B cell (primary cell): Measurements from ENCODE around the gene ZNF142. TPM values are rescaled to one million over a fixed set of nuclear protein-coding genes. Genes with fewer than 3 reads are reported as not detected.

Experiments used
- ATAC-seq: fragments of 200-7000 bp; cut with Tn5 transposase; one replicate; pipeline ENCODE4 v1.10.0; 2021; ENCODE audit warnings: low read depth, mild to moderate bottlenecking, moderate number of reproducible peaks, moderate library complexity
- CTCF ChIA-PET: fragments of 350-600 bp; sonication (Branson Sonifier 250); formaldehyde crosslinking; loops from one replicate; lab custom pipeline; 2021; ENCODE audit warnings: antibody characterized with exemption, inconsistent platforms; lab: Charles Lee
- POLR2A ChIA-PET: fragments of 350-600 bp; sonication (Branson Sonifier 250); formaldehyde crosslinking; loops from one replicate; lab custom pipeline; 2021; ENCODE audit warnings: antibody characterized with exemption; lab: Charles Lee
- DNase-seq: peaks from one replicate; pipeline ENCODE4 v3.0.0; 2013
- H2AFZ ChIP-seq: 2 replicates; pipeline ENCODE4 v1.6.1; 2012; ENCODE audit warnings: mild to moderate bottlenecking, low read depth, low read length; ENCODE audit not compliant: insufficient read depth, poor library complexity, severe bottlenecking
- H3K27ac ChIP-seq, 2 donors: 1 replicate in 1 of 2; 2 replicates in 1 of 2; pipeline ENCODE4 v1.5.1; 2012 to 2013; ENCODE audit warnings: low read length in 2 of 2, mild to moderate bottlenecking in 2 of 2, moderate library complexity in 1 of 2
- H3K27me3 ChIP-seq, 4 experiments: fragments of 200-600 bp in 1 of 4; sonication (generic) in 1 of 4; replicated peaks in 1 of 4; 1 replicate in 2 of 4; 2 replicates in 2 of 4; pipeline versions ENCODE4 v1.6.1 to v1.7.0; 2013 to 2016; ENCODE audit warnings: low read length in 3 of 4, mild to moderate bottlenecking in 2 of 4, mixed read lengths in 1 of 4, moderate library complexity in 1 of 4; ENCODE audit not compliant: insufficient read depth in 4 of 4, control insufficient read depth in 3 of 4; ENCODE audit errors: control extremely low read depth in 1 of 4
- H3K36me3 ChIP-seq, 2 experiments: replicated peaks in 1 of 2; 1 replicate in 1 of 2; 2 replicates in 1 of 2; pipeline versions ENCODE4 v1.6.1 to v1.7.1; 2013; ENCODE audit warnings: low read length in 1 of 2; ENCODE audit not compliant: insufficient read depth in 2 of 2, control insufficient read depth in 1 of 2; ENCODE audit errors: control extremely low read depth in 1 of 2, extremely low read depth in 1 of 2
- H3K4me1 ChIP-seq, 2 donors: fragments of 200-600 bp in 1 of 2; sonication (generic) in 1 of 2; 1 replicate in 1 of 2; 2 replicates in 1 of 2; pipeline versions ENCODE4 v1.5.1 to v1.6.1; 2013 to 2017; ENCODE audit warnings: low read length in 2 of 2; ENCODE audit not compliant: control insufficient read depth in 2 of 2, insufficient read depth in 2 of 2
- H3K4me2 ChIP-seq: replicated peaks from 2 replicates; pipeline ENCODE3; 2012; ENCODE audit warnings: mild to moderate bottlenecking, low read depth, low read length; ENCODE audit not compliant: poor library complexity, severe bottlenecking
- H3K4me3 ChIP-seq, 5 experiments: fragments of 200-600 bp in 1 of 5; sonication (generic) in 1 of 5; 1 replicate in 3 of 5; 2 replicates in 2 of 5; pipeline versions ENCODE4 v1.5.1 to v1.7.0; 2011 to 2016; ENCODE audit warnings: low read length in 4 of 5, mild to moderate bottlenecking in 4 of 5, low read depth in 2 of 5, control low read depth in 1 of 5, moderate library complexity in 1 of 5; ENCODE audit not compliant: insufficient read depth in 1 of 5; ENCODE audit errors: control extremely low read depth in 1 of 5, extremely low read depth in 1 of 5
- H3K79me2 ChIP-seq: fragments of 200-600 bp; sonication (generic); one replicate; pipeline ENCODE4 v1.6.0; 2016; ENCODE audit warnings: low read length; ENCODE audit not compliant: control insufficient read depth, insufficient read depth
- H3K9ac ChIP-seq: fragments of 200-600 bp; sonication (generic); 2 replicates; pipeline ENCODE4 v1.6.1; 2017; ENCODE audit warnings: mild to moderate bottlenecking, low read length, moderate library complexity
- H3K9me3 ChIP-seq, 3 donors: one replicate each; pipeline versions ENCODE4 v1.6.1 to v1.7.1; 2013; ENCODE audit warnings: low read length in 2 of 3; ENCODE audit not compliant: control insufficient read depth in 2 of 3, insufficient read depth in 1 of 3; ENCODE audit errors: control extremely low read depth in 1 of 3
- H4K20me1 ChIP-seq: 2 replicates; pipeline ENCODE4 v1.6.0; 2012; ENCODE audit warnings: mild to moderate bottlenecking, low read length; ENCODE audit not compliant: insufficient read depth, control insufficient read depth, poor library complexity, severe bottlenecking
- H3K27ac Mint-ChIP-seq: one replicate; pipeline ENCODE4 v1.8.0; 2021; ENCODE audit warnings: mixed read lengths
- H3K27me3 Mint-ChIP-seq: one replicate; pipeline ENCODE4 v1.8.0; 2021; ENCODE audit warnings: mixed read lengths
- H3K4me1 Mint-ChIP-seq: one replicate; pipeline ENCODE4 v1.8.0; 2021; ENCODE audit warnings: mixed read lengths
- H3K4me3 Mint-ChIP-seq: one replicate; pipeline ENCODE4 v1.8.0; 2021; ENCODE audit warnings: mixed read lengths
- H3K9me3 Mint-ChIP-seq: one replicate; pipeline ENCODE4 v1.8.0; 2022; ENCODE audit warnings: mixed read lengths; ENCODE audit not compliant: insufficient read depth
- CTCF ChIP-seq: fragments of 200-600 bp; IDR thresholded peaks from one replicate; pipeline ENCODE4 v1.8.0; 2022; ENCODE audit warnings: antibody characterized with exemption, mild to moderate bottlenecking
- EZH2 ChIP-seq: IDR thresholded peaks from 2 replicates; pipeline ENCODE4 v1.6.1; 2012; ENCODE audit warnings: borderline replicate concordance, low read depth, mild to moderate bottlenecking, moderate library complexity, low read length; ENCODE audit not compliant: insufficient read depth, poor library complexity, severe bottlenecking
- WGBS: methylation state at CpG from one replicate; pipeline ENCODE4 v1.1.5; 2013; ENCODE audit warnings: missing lambda C conversion rate; ENCODE audit not compliant: insufficient coverage; 5-methylcytosine and 5-hydroxymethylcytosine counted together
- intact Hi-C: fragments of 100-400 bp; cut with micrococcal nuclease; formaldehyde crosslinking; loops from one replicate; pipeline ENCODE4 v1.10.0; 2022
- polyA plus RNA-seq: library from polyadenylated mRNA; depleted of rRNA; stranded (reverse); fragments of >200 nt; gene quantifications from 2 replicates; pipeline ENCODE4 v1.2.3, GENCODE V29; 2012
- total RNA-seq, 2 donors: library from RNA; stranded (reverse); fragments of 120-200 nt in 1 of 2; gene quantifications; 1 replicate in 1 of 2; 2 replicates in 1 of 2; pipeline versions ENCODE4 v1.2.3 to v1.2.4, GENCODE V29; 2013 to 2022

Gene ZNF142
- total and polyA plus RNA-seq, 2 donors (not counting 1 experiment from before 2014, with no cell fraction given): 26.7 to 51.1 TPM

DNA sequence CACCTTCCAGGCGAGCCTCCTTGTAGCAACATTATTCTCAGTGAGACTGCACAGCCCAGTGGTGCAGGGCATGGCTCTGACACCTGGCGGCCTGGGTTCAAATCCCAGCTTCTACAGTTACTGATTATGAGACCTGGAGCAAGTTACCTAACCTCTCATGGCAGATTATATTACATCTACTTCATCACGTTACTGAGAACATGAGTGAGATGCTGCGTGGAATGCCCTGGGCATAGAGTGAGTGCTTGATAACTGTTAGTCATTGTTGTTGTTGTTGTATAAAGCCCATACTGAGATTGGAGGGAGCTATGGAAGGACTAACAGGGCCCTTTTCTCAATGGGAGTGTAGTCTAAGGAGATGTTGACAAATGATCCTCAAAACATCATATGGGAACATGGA is 33.1 kb downstream of the ZNF142 start:
- DNase-seq (no peak), ATAC-seq (no peak)
- H3K27ac ChIP-seq: no peak overlapping the region
- no peaks in the 10 kb centered on the region for H3K79me2 ChIP-seq
- ChIA-PET CTCF (no interaction called here), POLR2A (no interaction called here)
- no peaks in the 10 kb centered on the region for H3K27me3 Mint-ChIP-seq
- H3K9me3 Mint-ChIP-seq: no peaks in the 10 kb centered on the region
- H3K4me1 ChIP-seq: peaks cover 0 to 3% of the 10 kb centered on the region in 2 donors
- no peak overlapping the region for H3K9ac ChIP-seq
- no peak overlapping the region for H3K4me3 ChIP-seq
- intact Hi-C loops: no loop called here
- H4K20me1 ChIP-seq: no peaks in the 10 kb centered on the region
- H3K4me1 Mint-ChIP-seq: peaks cover 4% of the 10 kb centered on the region
- WGBS: 92% methylated on average over 2 of the region's 4 CpGs
- H2AFZ ChIP-seq: no peak overlapping the region
- no peak overlapping the region for H3K4me2 ChIP-seq
- no peaks in the 10 kb centered on the region for H3K9me3 ChIP-seq
- H3K27ac Mint-ChIP-seq: no peak overlapping the region
- TF ChIP-seq CTCF: no peak
- no peak for TF ChIP-seq EZH2
- no peak overlapping the region for H3K4me3 Mint-ChIP-seq
- H3K27me3 ChIP-seq: no peaks in the 10 kb centered on the region
- no peaks in the 10 kb centered on the region for H3K36me3 ChIP-seq

- WGBS: no CpG with 5 or more reads among the region's 3 CpGs
- CTCF ChIA-PET: no interaction called here
- H2AFZ ChIP-seq: peak overlapping the region; percentile 42
These were observed 36.1 kb downstream of the ZNF142 start for GRCh38 chr2:218623366-218623705.

More at GRCh38 chr2:218623366-218623705, 36.1 kb downstream of the ZNF142 start:
- H3K79me2 ChIP-seq: no peaks in the 10 kb centered on the region
- POLR2A ChIA-PET: no interaction called here
- intact Hi-C loops: no loop called here
- H3K27me3 ChIP-seq: no peaks in the 10 kb centered on the region
- Mint-ChIP-seq H3K4me3 (no peak overlapping the region), H3K4me1 (peaks cover 4% of the 10 kb centered on the region), H3K27me3 (no peaks in the 10 kb centered on the region), H3K27ac (no peak overlapping the region), H3K9me3 (no peaks in the 10 kb centered on the region)
- no peak overlapping the region for H3K4me2 ChIP-seq
- H3K9me3 ChIP-seq: no peaks in the 10 kb centered on the region
- ATAC-seq: no peak
- no peak for DNase-seq
- TF ChIP-seq CTCF (no peak), EZH2 (no peak)
- H3K27ac ChIP-seq: no peak overlapping the region
- no peaks in the 10 kb centered on the region for H4K20me1 ChIP-seq
- H3K9ac ChIP-seq: no peak overlapping the region
- H3K4me3 ChIP-seq: no peak overlapping the region
- no peaks in the 10 kb centered on the region for H3K36me3 ChIP-seq
- H3K4me1 ChIP-seq: peaks cover 0 to 3% of the 10 kb centered on the region in 2 donors
